ENCODE results near the gene MICALL1. TPM values are rescaled to one million over a fixed set of nuclear protein-coding genes. Genes with fewer than 3 reads are reported as not detected.
A peak's percentile ranks its signal among the peaks of the same experiment; 100 is the strongest.

MICALL1 gene
- total and polyA plus RNA-seq, 2 of the 4 experiments (the other 2 are of a cell fraction), result 12.4 to 22.3 TPM

DNA sequence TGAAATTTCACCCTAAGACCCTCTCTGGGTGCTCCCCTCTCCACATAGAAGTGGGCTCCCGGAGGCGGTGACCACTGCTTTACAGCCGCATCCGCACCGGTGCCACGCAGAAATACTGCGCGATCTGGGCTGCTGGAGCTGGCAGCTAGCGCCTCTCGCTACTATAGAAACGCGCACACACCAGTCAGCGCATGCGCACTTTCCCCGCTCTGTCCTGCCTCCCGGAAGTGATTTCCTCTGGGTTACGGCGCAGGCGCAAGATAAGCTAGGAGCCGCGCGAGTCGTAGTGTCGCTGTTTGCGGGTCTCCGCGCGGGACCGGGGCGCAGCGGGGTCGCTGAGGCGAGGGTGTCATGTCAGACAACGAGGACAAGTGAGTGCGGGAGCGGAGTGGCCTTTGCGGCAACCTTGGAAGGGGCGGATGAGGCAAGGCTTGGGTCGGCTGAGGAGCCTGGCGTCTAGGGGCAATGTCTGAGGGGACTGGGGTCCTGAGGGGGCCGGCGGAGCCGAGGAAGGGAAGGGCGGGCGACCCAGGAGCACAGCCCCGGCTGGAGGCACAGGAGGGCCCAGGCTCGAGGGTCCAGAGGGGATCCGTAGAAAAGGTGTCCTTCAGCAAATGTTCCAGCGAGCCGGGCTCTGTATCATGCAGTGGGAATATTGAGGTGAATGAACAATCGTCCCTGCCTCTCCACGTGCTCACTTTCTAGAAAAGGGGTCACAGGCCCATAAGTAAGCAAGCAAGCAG lies 47.5 kb downstream of the MICALL1 start, which contains the start of the genes C22orf23 and POLR2F (continued):
- no peak for TF ChIP-seq CHD1 (IDR thresholded peaks at IDR 0.05; ENCODE audit: low read depth, low read length)

DNA sequence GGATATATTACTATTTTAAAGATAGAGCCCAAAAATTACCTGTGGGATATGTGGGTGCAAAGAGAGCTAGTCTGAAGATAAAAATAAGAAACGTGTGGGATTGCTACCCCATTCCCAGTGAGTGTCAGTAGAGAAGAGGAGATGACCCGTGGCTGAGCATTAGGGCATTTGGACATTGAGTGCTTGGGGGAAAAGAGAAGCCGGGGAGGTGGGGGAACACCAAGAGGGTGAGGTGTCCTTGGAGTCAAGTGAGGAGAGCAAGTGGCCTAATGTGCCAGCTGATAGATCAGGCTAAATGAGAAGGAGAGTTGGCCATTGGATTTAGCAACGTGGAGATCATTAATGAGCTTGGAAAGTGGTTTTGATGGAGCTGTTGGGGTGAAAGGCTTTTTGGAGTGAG lies 48.6 kb downstream of the MICALL1 start:
- Histone ChIP-seq H3K23ac (ENCODE audit: low read depth, low read length) (0 out of 2 replicates have a peak overlapping the region, but pooled peaks have one; percentile 31), H2AFZ (replicated peaks; ENCODE audit: low read length, poor library complexity) (no peak overlapping the region), H3K27ac (ENCODE audit: insufficient read depth, low read length) (no peak overlapping the region), H3K9me1 (ENCODE audit: insufficient read depth, low read length) (peaks cover 3% of the 10 kb centered on the region), H3K27me3 (ENCODE audit: control insufficient read depth, insufficient read depth, low read length) (no peaks in the 10 kb centered on the region), H2AK5ac (ENCODE audit: low read depth, low read length) (no peak overlapping the region), H3K18ac (ENCODE audit: low read depth, low read length) (no peak overlapping the region), H3K14ac (replicated peaks; ENCODE audit: low read depth, low read length) (no peak overlapping the region), H3K9ac (ENCODE audit: low read depth, low read length) (no peak overlapping the region), H4K5ac (ENCODE audit: low read depth, low read length) (no peak overlapping the region), H3K36me3 (ENCODE audit: control insufficient read depth, insufficient read depth, low read length) (peaks cover 24% of the 10 kb centered on the region), H4K20me1 (ENCODE audit: insufficient read depth, low read length) (no peaks in the 10 kb centered on the region; the same call in 1 of the 2 replicates), H4K8ac (ENCODE audit: low read depth in 2 of 2, low read length in 2 of 2) (no peak overlapping the region), H2BK120ac (ENCODE audit: low read depth, low read length) (no peak overlapping the region), H3K4ac (ENCODE audit: low read depth, low read length) (no peak overlapping the region), H3K4me3 (ENCODE audit: insufficient read depth, low read depth, low read length) (no peak overlapping the region), H3K79me1 (ENCODE audit: low read depth in 1 of 2, low read length in 2 of 2) (peaks cover 22 to 37% of the 10 kb centered on the region in 2 experiments), H3K56ac (ENCODE audit: extremely low read depth, insufficient read depth, low read length) (no peak overlapping the region), H2BK15ac (ENCODE audit: low read depth, low read length) (no peak overlapping the region), H2BK20ac (ENCODE audit: low read depth, low read length) (no peak overlapping the region), H3K4me1 (ENCODE audit: control insufficient read depth, insufficient read depth, low read length) (peaks cover 5% of the 10 kb centered on the region), H2AK9ac (replicated peaks; ENCODE audit: low read depth, low read length, poor library complexity) (no peak overlapping the region), H3K4me2 (ENCODE audit: low read depth, low read length) (peak overlapping the region; percentile 92), H4K91ac (ENCODE audit: insufficient read depth, low read depth, low read length) (no peak overlapping the region), H3K9me3 (ENCODE audit: control insufficient read depth, insufficient read depth, low read length) (no peaks in the 10 kb centered on the region), H2BK5ac (ENCODE audit: low read depth, low read length, poor library complexity, severe bottlenecking) (no peak overlapping the region)
- CTCF ChIA-PET, result no interaction called here
- POLR2A ChIA-PET (ENCODE audit: unreplicated experiment), result interaction anchor here (0.6 kb wide), 1 partner anchor 48 kb away, joined by 14 read pairs; no protein-coding TSS in a partner anchor
- in situ Hi-C loops (cut with MboI; ENCODE audit: low sequenced_read_pairs), result no loop called here
- dilution Hi-C loops (cut with HindIII; ENCODE audit: low sequenced_read_pairs, unreplicated experiment), result no loop called here
- intact Hi-C loops (cut with micrococcal nuclease), result no loop called here
- BruUV-seq (replicated peaks), result no TSS peak
- no peak for ATAC-seq (ENCODE audit: low read depth)
- 74% methylated on average over 2 of the region's 4 CpGs; no CpG with 5 or more reads in 1 of the 2 experiments for WGBS, 2 experiments (ENCODE audit: extremely low coverage in 2 of 2, insufficient read length in 1 of 2)
- DNase-seq, result no peak
- TF ChIP-seq NFE2L2 (IDR thresholded peaks at IDR 0.05; ENCODE audit: low read depth, low read length), result no peak
- TF ChIP-seq, protein P1, sequence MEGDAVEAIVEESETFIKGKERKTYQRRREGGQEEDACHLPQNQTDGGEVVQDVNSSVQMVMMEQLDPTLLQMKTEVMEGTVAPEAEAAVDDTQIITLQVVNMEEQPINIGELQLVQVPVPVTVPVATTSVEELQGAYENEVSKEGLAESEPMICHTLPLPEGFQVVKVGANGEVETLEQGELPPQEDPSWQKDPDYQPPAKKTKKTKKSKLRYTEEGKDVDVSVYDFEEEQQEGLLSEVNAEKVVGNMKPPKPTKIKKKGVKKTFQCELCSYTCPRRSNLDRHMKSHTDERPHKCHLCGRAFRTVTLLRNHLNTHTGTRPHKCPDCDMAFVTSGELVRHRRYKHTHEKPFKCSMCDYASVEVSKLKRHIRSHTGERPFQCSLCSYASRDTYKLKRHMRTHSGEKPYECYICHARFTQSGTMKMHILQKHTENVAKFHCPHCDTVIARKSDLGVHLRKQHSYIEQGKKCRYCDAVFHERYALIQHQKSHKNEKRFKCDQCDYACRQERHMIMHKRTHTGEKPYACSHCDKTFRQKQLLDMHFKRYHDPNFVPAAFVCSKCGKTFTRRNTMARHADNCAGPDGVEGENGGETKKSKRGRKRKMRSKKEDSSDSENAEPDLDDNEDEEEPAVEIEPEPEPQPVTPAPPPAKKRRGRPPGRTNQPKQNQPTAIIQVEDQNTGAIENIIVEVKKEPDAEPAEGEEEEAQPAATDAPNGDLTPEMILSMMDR (conservative IDR thresholded peaks at IDR 0.05; ENCODE audit: low read depth, low read length), result no peak
- TF ChIP-seq CHD1 (IDR thresholded peaks at IDR 0.05; ENCODE audit: low read depth, low read length), result no peak
- TF ChIP-seq MAZ (IDR thresholded peaks at IDR 0.05; ENCODE audit: borderline replicate concordance, low read depth, low read length), result no peak
- no peak for TF ChIP-seq POLR2A (IDR thresholded peaks at IDR 0.05; ENCODE audit: low read depth, low read length)
- TF ChIP-seq MAFK (IDR thresholded peaks at IDR 0.05; ENCODE audit: low read depth, low read length), result no peak
- no peak for TF ChIP-seq RFX5 (IDR thresholded peaks at IDR 0.05; ENCODE audit: low read depth, low read length)
- TF ChIP-seq RAD21 (IDR thresholded peaks at IDR 0.05; ENCODE audit: low read length), result no peak
- no peak for TF ChIP-seq FOS (IDR thresholded peaks at IDR 0.05; ENCODE audit: low read depth, low read length)
- TF ChIP-seq, protein P2, sequence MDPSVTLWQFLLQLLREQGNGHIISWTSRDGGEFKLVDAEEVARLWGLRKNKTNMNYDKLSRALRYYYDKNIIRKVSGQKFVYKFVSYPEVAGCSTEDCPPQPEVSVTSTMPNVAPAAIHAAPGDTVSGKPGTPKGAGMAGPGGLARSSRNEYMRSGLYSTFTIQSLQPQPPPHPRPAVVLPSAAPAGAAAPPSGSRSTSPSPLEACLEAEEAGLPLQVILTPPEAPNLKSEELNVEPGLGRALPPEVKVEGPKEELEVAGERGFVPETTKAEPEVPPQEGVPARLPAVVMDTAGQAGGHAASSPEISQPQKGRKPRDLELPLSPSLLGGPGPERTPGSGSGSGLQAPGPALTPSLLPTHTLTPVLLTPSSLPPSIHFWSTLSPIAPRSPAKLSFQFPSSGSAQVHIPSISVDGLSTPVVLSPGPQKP (IDR thresholded peaks at IDR 0.05; ENCODE audit: borderline replicate concordance, low read depth, low read length), result no peak
- TF ChIP-seq MXI1 (IDR thresholded peaks at IDR 0.05; ENCODE audit: borderline replicate concordance, low read depth, low read length), result no peak
- no peak for TF ChIP-seq RCOR1 (IDR thresholded peaks at IDR 0.05; ENCODE audit: insufficient replicate concordance, low read length)
- no peak for TF ChIP-seq BHLHE40 (IDR thresholded peaks at IDR 0.05; ENCODE audit: low read depth, low read length)
